AG09319 (cell line): Measurements from ENCODE around the gene CHODL.

Experiments used
- DNase-seq: peaks from one replicate; pipeline ENCODE4 v3.0.0-alpha.2; 2010; ENCODE audit warnings: low read depth; ENCODE audit errors: extremely low read depth
- TF ChIP-seq, protein P1 (sequence below): IDR thresholded peaks from 2 replicates; pipeline ENCODE4 v1.5.1; 2011; ENCODE audit warnings: low read depth, mild to moderate bottlenecking, inconsistent platforms, low read length, moderate library complexity

The CHODL gene

DNA sequence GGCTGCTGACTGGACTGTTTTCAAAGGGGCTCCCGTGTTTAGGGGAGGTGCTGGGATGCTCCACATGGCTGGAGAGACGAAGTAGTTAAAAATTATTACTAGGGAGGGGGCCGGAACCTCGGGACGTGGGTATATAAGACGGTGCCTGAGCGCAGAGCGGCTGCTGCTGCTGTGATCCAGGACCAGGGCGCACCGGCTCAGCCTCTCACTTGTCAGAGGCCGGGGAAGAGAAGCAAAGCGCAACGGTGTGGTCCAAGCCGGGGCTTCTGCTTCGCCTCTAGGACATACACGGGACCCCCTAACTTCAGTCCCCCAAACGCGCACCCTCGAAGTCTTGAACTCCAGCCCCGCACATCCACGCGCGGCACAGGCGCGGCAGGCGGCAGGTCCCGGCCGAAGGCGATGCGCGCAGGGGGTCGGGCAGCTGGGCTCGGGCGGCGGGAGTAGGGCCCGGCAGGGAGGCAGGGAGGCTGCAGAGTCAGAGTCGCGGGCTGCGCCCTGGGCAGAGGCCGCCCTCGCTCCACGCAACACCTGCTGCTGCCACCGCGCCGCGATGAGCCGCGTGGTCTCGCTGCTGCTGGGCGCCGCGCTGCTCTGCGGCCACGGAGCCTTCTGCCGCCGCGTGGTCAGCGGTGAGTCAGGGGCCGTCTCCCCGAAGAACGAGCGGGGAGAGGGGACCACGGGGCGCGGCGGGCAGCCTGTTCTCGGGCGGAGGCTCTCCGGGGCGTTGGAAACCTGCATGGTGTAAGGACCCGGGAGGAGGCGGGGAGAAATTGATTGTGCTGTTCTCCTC is at the start of gene CHODL:
Gene CHODL (plus strand): TSS at position 163 of the 793 bp plus-strand sequence. CDS start 391 bp downstream, at position 554.
- TF ChIP-seq, protein P1, sequence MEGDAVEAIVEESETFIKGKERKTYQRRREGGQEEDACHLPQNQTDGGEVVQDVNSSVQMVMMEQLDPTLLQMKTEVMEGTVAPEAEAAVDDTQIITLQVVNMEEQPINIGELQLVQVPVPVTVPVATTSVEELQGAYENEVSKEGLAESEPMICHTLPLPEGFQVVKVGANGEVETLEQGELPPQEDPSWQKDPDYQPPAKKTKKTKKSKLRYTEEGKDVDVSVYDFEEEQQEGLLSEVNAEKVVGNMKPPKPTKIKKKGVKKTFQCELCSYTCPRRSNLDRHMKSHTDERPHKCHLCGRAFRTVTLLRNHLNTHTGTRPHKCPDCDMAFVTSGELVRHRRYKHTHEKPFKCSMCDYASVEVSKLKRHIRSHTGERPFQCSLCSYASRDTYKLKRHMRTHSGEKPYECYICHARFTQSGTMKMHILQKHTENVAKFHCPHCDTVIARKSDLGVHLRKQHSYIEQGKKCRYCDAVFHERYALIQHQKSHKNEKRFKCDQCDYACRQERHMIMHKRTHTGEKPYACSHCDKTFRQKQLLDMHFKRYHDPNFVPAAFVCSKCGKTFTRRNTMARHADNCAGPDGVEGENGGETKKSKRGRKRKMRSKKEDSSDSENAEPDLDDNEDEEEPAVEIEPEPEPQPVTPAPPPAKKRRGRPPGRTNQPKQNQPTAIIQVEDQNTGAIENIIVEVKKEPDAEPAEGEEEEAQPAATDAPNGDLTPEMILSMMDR: no peak
- DNase-seq: no peak

DNA sequence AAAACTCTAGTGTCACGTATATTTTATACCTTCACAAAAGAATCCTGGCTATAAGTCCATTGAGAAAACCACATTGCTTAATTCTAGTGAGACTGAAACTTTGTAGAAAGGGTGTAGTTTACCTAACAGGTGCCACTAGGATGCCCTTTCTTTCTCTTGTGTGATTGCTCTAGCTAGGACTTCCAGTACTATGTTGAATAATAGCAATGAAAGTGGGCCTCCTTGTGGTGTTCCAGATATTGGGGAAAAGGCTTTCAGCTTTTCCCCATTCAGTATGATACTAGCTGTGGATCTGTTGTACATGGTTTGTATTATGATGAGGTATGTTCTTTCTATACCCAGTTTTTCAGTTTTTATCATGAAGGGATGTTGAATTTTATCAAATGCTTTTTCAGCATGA is 39.7 kb upstream of the CHODL start:
- no peak for DNase-seq
- TF ChIP-seq, protein P1: no peak

DNA sequence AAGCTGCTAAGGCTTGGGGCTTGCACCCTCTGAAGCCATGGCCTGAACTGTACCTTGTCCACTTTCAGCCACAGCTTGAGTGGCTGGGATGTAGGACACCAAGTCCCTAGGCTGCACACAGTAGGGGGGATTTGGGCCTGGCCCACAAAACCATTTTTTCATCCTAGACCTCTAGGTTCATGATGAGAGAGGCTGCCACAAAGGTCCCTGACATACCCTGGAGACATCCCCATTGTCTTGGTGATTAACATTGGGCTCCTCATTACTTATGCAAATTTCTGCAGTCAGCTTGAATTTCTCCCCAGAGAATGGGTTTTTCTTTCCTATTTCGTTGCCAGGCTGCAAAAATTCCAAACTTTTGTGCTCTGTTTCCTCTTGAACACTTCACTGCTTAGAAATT is 26.3 kb upstream of the CHODL start:
- TF ChIP-seq, protein P1: no peak
- no peak for DNase-seq

DNA sequence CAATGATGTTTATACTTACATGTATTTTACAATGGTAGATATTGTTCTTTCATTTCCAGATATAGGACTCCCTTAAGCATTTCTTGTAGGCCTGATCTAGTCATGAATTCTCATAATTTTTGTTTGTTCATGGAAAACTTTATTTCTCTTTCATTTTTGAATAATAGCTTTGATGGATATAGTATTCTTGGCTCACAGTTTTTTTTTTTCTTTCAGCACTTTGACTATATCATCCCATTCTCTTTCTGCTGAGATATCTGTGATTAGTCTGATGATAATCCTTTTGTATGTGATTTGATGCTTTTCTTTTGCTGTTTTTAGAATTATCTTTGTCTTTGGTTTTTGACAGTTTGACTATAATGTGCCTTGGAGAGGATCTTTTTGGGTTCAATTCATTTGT is 24.1 kb upstream of the CHODL start:
- DNase-seq: no peak
- TF ChIP-seq, protein P1: no peak

DNA sequence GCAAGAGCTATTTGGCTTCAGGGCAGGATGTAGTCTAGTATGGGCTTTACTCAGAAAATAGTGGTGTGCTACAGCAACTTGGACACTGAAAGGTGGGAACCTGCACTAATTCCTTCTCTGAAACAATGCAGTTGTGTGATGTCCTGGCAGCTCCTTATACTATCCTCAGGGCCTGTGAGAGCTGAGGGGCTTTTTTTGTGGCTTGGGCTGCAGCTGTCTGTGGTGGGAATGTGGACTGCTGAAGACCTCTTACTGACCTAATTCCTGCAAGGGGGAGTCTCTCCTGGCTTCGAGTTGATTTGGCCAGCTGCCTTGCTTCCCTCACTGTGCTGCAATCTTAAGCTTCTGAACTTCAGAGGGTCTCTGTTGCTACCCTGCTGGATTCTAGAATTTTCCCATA is 22.3 kb upstream of the CHODL start:
- TF ChIP-seq, protein P1: no peak
- no peak for DNase-seq

GRCh38 chr21:18228060-18228739 is 16.4 kb upstream of the CHODL start:
- no peak for DNase-seq
- TF ChIP-seq, protein P1: no peak

DNA sequence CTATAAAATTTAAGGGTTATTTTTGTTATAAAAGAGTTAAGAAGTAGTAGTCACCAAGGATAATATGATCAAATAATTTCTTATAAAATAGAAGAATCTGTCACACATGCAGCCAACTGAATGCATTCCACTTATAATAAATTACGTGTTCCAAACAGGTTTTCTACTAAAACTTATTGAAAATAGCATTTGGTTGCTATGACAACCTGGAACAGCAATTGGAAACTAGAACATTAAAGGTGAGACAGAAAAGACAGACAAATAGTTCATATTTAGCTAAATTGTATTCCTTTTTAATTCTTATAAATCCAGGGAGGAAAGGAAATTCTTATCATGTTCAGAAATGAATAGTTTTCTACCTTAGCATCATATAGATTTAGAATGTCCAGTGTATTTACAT is 9.1 kb upstream of the CHODL start:
- DNase-seq: no peak
- TF ChIP-seq, protein P1: no peak
